ENCODE data around the gene SNED1. TPM values are rescaled to one million over a fixed set of nuclear protein-coding genes. Genes with fewer than 3 reads are reported as not detected.

SNED1 gene
- polyA plus RNA-seq, 1 donor (not counting 4 experiments of a cell fraction or from before 2014, with no cell fraction given) = 0.12 TPM

- no peak overlapping the region for H3K4me2 ChIP-seq (ENCODE audit: control insufficient read depth, extremely low read depth, insufficient read depth, low read depth, low read length)
- no peak overlapping the region for H3K9ac ChIP-seq (ENCODE audit: control insufficient read depth, extremely low read depth, insufficient read depth, low read length)
- H3K9me3 ChIP-seq (ENCODE audit: control insufficient read depth, low read depth, low read length) = no peaks in the 10 kb centered on the region
- DNase-seq (ENCODE audit: low read depth, low spot score) (no peak), FAIRE-seq (no peak)
- H3K27ac ChIP-seq (ENCODE audit: control insufficient read depth, insufficient read depth, low read length) = no peak overlapping the region
- no peaks in the 10 kb centered on the region for H3K79me2 ChIP-seq (ENCODE audit: control insufficient read depth, insufficient read depth, low read length)
- H3K9me1 ChIP-seq (ENCODE audit: control insufficient read depth, extremely low read depth, insufficient read depth, low read length) = no peaks in the 10 kb centered on the region
- H2AFZ ChIP-seq (ENCODE audit: control insufficient read depth, low read length) = no peak overlapping the region
- no peak for TF ChIP-seq EZH2 (IDR thresholded peaks at IDR 0.05; ENCODE audit: low read length)
- no peak for TF ChIP-seq CTCF (optimal IDR thresholded peaks at IDR 0.05 in 1 of 3, IDR thresholded peaks at IDR 0.05 in 1 of 3, conservative IDR thresholded peaks at IDR 0.05 in 1 of 3; ENCODE audit: extremely low read depth in 1 of 3, insufficient read depth in 2 of 3, low read length in 3 of 3)
- H4K20me1 ChIP-seq (ENCODE audit: control insufficient read depth, extremely low read depth, insufficient read depth, low read length) = no peaks in the 10 kb centered on the region
- H3K27me3 ChIP-seq (ENCODE audit: control insufficient read depth, extremely low read depth, insufficient read depth, low read length) = no peaks in the 10 kb centered on the region
- H3K4me1 ChIP-seq (ENCODE audit: control insufficient read depth, extremely low read depth, insufficient read depth, low read length) = no peaks in the 10 kb centered on the region
- H3K4me3 ChIP-seq (ENCODE audit: control insufficient read depth in 2 of 3, extremely low read depth in 1 of 3, insufficient read depth in 2 of 3, low read depth in 1 of 3, low read length in 3 of 3) = no peak overlapping the region
- dilution Hi-C loops (cut with MboI; ENCODE audit: extremely low pct_ligation_motif_present, low sequenced_read_pairs) = no loop called here
- peaks cover 0 to 4% of the 10 kb centered on the region in 2 experiments for H3K36me3 ChIP-seq (ENCODE audit: control insufficient read depth in 2 of 2, extremely low read depth in 1 of 2, insufficient read depth in 2 of 2, low read length in 2 of 2)
These were observed 144.2 kb downstream of the SNED1 start for GRCh38 chr2:241142593-241142992.

Small RNA genes within 50 kb of the gene (small RNA-seq; reads per million reads assigned to genes)
- gene AC005237.2 (ENCODE audit: insufficient read length in 3 of 3, low read depth in 3 of 3, low replicate concordance in 1 of 3) = 0 reads per million in 3 experiments

Other genes with a start within 250 kb of the SNED1 start
- 0.01 TPM in 1 of 3 replicates, not detected in the others for gene KIF1A, start 178.4 kb upstream of the SNED1 start, polyA plus RNA-seq
- gene AGXT, start 129.8 kb upstream of the SNED1 start, polyA plus RNA-seq = not detected in 3 replicates
- 0.37 to 1.1 TPM (median 0.80 TPM) in 3 replicates for gene MAB21L4, start 102.5 kb upstream of the SNED1 start, polyA plus RNA-seq
- not detected in 3 replicates for gene CROCC2, start 92.3 kb upstream of the SNED1 start, polyA plus RNA-seq
- gene MTERF4, start 103.7 kb downstream of the SNED1 start, polyA plus RNA-seq = 25.8 to 29.9 TPM (median 28.5 TPM) in 3 replicates
- 3.0 to 4.3 TPM (median 3.7 TPM) in 3 replicates for gene PASK, start 150.9 kb downstream of the SNED1 start, polyA plus RNA-seq
- 53.4 to 88.2 TPM (median 84.9 TPM) in 3 replicates for gene PPP1R7, start 151.8 kb downstream of the SNED1 start, polyA plus RNA-seq
- gene ANO7, start 190.1 kb downstream of the SNED1 start, polyA plus RNA-seq = 0.14 to 0.50 TPM (median 0.17 TPM) in 3 replicates